Measurements from ENCODE around the gene TXNDC16.

Gene TXNDC16

GRCh38 chr14:52558688-52559087 lies 6.4 kb upstream of the TXNDC16 start:
- no peak overlapping the region for H3K4me3 ChIP-seq (ENCODE audit: low read depth in 1 of 2, low read length in 2 of 2)
- H3K36me3 ChIP-seq (ENCODE audit: control insufficient read depth in 1 of 2, insufficient read depth in 2 of 2, low read length in 2 of 2) = no peaks in the 10 kb centered on the region
- H3K27me3 ChIP-seq (ENCODE audit: low read depth, low read length) = no peaks in the 10 kb centered on the region
- H3K4me1 ChIP-seq (ENCODE audit: control insufficient read depth in 1 of 2, insufficient read depth in 2 of 2, low read length in 2 of 2) = peaks cover 5 to 6% of the 10 kb centered on the region in 2 donors
- no peak overlapping the region for H3K27ac ChIP-seq (ENCODE audit: low read length)
- H3K9me3 ChIP-seq (ENCODE audit: control insufficient read depth in 1 of 2, low read length in 2 of 2) = peaks cover 0 to 3% of the 10 kb centered on the region in 2 donors

GRCh38 chr14:52553671-52554575 lies 1.6 kb upstream of the TXNDC16 start:
- Histone ChIP-seq H3K27me3 (ENCODE audit: low read depth, low read length) (no peaks in the 10 kb centered on the region), H3K9me3 (ENCODE audit: control insufficient read depth in 1 of 2, low read length in 2 of 2) (peaks cover 0 to 3% of the 10 kb centered on the region in 2 donors), H3K4me3 (ENCODE audit: low read depth in 1 of 2, low read length in 2 of 2) (peak overlapping the region; percentile 72 to 92), H3K27ac (ENCODE audit: low read length) (no peak overlapping the region), H3K4me1 (ENCODE audit: control insufficient read depth in 1 of 2, insufficient read depth in 2 of 2, low read length in 2 of 2) (peaks cover 6 to 20% of the 10 kb centered on the region in 2 donors), H3K36me3 (ENCODE audit: control insufficient read depth in 1 of 2, insufficient read depth in 2 of 2, low read length in 2 of 2) (no peaks in the 10 kb centered on the region)

DNA sequence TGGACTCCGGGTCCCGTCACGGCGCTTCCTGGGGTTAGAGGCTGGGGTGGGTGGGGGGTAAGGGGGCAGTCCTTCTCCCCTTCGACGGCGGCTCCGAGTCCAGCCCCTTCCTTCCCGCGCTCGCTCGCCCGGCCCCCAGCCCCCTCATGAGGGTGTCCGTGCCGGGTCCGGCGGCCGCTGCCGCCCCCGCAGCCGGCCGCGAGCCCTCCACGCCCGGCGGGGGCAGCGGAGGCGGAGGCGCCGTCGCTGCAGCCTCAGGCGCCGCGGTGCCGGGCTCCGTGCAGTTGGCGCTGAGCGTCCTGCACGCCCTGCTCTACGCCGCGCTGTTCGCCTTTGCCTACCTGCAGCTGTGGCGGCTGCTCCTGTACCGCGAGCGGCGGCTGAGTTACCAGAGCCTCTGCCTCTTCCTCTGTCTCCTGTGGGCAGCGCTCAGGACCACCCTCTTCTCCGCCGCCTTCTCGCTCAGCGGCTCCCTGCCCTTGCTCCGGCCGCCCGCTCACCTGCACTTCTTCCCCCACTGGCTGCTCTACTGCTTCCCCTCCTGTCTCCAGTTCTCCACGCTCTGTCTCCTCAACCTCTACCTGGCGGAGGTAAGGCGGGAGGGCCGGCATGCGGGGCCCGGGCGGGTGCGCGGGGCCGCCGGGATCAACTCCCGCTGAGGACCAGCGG lies 831 bp upstream of the TXNDC16 start:
- Histone ChIP-seq H3K9me3 (ENCODE audit: control insufficient read depth in 1 of 2, low read length in 2 of 2) (peaks cover 0 to under 1% of the 10 kb centered on the region in 2 donors), H3K36me3 (ENCODE audit: control insufficient read depth in 1 of 2, insufficient read depth in 2 of 2, low read length in 2 of 2) (no peaks in the 10 kb centered on the region), H3K4me1 (ENCODE audit: control insufficient read depth in 1 of 2, insufficient read depth in 2 of 2, low read length in 2 of 2) (peaks cover 6 to 20% of the 10 kb centered on the region in 2 donors), H3K4me3 (ENCODE audit: low read depth in 1 of 2, low read length in 2 of 2) (peak overlapping the region; percentile 72 to 92), H3K27me3 (ENCODE audit: low read depth, low read length) (no peaks in the 10 kb centered on the region), H3K27ac (ENCODE audit: low read length) (no peak overlapping the region)

DNA sequence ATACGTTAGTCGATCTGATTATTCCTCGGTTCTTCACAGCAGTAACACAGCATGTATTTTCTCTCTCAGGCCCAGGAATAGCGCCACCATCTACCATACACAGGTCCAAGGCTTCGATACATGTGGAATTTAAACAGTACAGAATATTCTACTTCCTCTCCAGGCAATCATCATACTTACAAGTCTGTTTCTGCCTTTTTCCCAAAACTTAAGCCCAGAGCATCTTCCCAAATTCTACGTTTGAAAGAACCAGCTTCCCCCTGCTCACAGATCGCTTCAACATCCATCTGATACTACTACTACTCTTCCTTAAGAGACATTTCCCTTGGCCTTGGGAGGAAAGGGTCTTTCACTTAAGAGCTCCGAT lies 626 bp downstream of the TXNDC16 start:
- Histone ChIP-seq H3K36me3 (ENCODE audit: control insufficient read depth in 1 of 2, insufficient read depth in 2 of 2, low read length in 2 of 2) (no peaks in the 10 kb centered on the region), H3K9me3 (ENCODE audit: control insufficient read depth in 1 of 2, low read length in 2 of 2) (no peaks in the 10 kb centered on the region), H3K4me3 (ENCODE audit: low read depth in 1 of 2, low read length in 2 of 2) (peak overlapping the region; percentile 90 to 92), H3K4me1 (ENCODE audit: control insufficient read depth in 1 of 2, insufficient read depth in 2 of 2, low read length in 2 of 2) (peaks cover 6 to 20% of the 10 kb centered on the region in 2 donors), H3K27ac (ENCODE audit: low read length) (peak overlapping the region; percentile 77), H3K27me3 (ENCODE audit: low read depth, low read length) (no peaks in the 10 kb centered on the region)

GRCh38 chr14:52551205-52551604 lies 1.1 kb downstream of the TXNDC16 start:
- Histone ChIP-seq H3K27me3 (ENCODE audit: low read depth, low read length) (no peaks in the 10 kb centered on the region), H3K27ac (ENCODE audit: low read length) (peak overlapping the region; percentile 77), H3K36me3 (ENCODE audit: control insufficient read depth in 1 of 2, insufficient read depth in 2 of 2, low read length in 2 of 2) (no peaks in the 10 kb centered on the region), H3K4me3 (ENCODE audit: low read depth in 1 of 2, low read length in 2 of 2) (peak overlapping the region; percentile 90 to 92), H3K4me1 (ENCODE audit: control insufficient read depth in 1 of 2, insufficient read depth in 2 of 2, low read length in 2 of 2) (peaks cover 6 to 20% of the 10 kb centered on the region in 2 donors), H3K9me3 (ENCODE audit: control insufficient read depth in 1 of 2, low read length in 2 of 2) (no peaks in the 10 kb centered on the region)

- no peaks in the 10 kb centered on the region for H3K36me3 ChIP-seq (ENCODE audit: control insufficient read depth in 1 of 2, insufficient read depth in 2 of 2, low read length in 2 of 2)
- no peaks in the 10 kb centered on the region for H3K27me3 ChIP-seq (ENCODE audit: low read depth, low read length)
- no peak overlapping the region for H3K4me3 ChIP-seq (ENCODE audit: low read depth in 1 of 2, low read length in 2 of 2)
- H3K27ac ChIP-seq (ENCODE audit: low read length) = no peak overlapping the region
- H3K4me1 ChIP-seq (ENCODE audit: control insufficient read depth in 1 of 2, insufficient read depth in 2 of 2, low read length in 2 of 2) = peaks cover 6 to 20% of the 10 kb centered on the region in 2 donors
- H3K9me3 ChIP-seq (ENCODE audit: control insufficient read depth in 1 of 2, low read length in 2 of 2) = no peaks in the 10 kb centered on the region
Observed at GRCh38 chr14:52550661-52551060, 1.6 kb downstream of the TXNDC16 start.

DNA sequence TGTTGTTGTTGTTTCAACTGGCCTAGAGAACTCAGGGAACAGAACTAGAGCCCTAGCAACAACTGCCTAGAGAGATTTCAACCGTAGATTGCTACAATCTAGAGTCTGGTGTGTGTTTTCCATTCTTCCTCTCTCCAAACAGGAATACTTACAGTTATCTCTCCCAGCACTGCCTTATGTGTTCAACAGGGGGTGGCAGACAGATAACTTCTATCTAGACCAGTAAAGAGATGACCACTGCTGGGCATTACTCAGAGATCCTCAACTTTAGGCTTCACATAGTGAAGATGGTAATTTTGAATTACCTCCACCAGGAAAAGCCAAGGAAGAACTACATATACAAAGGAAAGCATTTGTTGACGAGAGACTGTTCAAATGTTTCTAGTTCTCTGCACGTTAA lies 4.8 kb downstream of the TXNDC16 start:
- H3K36me3 ChIP-seq (ENCODE audit: control insufficient read depth in 1 of 2, insufficient read depth in 2 of 2, low read length in 2 of 2) = no peaks in the 10 kb centered on the region
- H3K27ac ChIP-seq (ENCODE audit: low read length) = no peak overlapping the region
- no peak overlapping the region for H3K4me3 ChIP-seq (ENCODE audit: low read depth in 1 of 2, low read length in 2 of 2)
- H3K27me3 ChIP-seq (ENCODE audit: low read depth, low read length) = no peaks in the 10 kb centered on the region
- peaks cover 0 to 11% of the 10 kb centered on the region in 2 donors for H3K4me1 ChIP-seq (ENCODE audit: control insufficient read depth in 1 of 2, insufficient read depth in 2 of 2, low read length in 2 of 2)
- H3K9me3 ChIP-seq (ENCODE audit: control insufficient read depth in 1 of 2, low read length in 2 of 2) = no peaks in the 10 kb centered on the region

- H3K9me3 ChIP-seq (ENCODE audit: control insufficient read depth in 1 of 2, low read length in 2 of 2) = no peaks in the 10 kb centered on the region
- no peak overlapping the region for H3K4me3 ChIP-seq (ENCODE audit: low read depth in 1 of 2, low read length in 2 of 2)
- H3K27me3 ChIP-seq (ENCODE audit: low read depth, low read length) = no peaks in the 10 kb centered on the region
- no peaks in the 10 kb centered on the region for H3K36me3 ChIP-seq (ENCODE audit: control insufficient read depth in 1 of 2, insufficient read depth in 2 of 2, low read length in 2 of 2)
- peaks cover 0 to 11% of the 10 kb centered on the region in 2 donors for H3K4me1 ChIP-seq (ENCODE audit: control insufficient read depth in 1 of 2, insufficient read depth in 2 of 2, low read length in 2 of 2)
- H3K27ac ChIP-seq (ENCODE audit: low read length) = no peak overlapping the region
Observed at GRCh38 chr14:52547027-52547426, 5.3 kb downstream of the TXNDC16 start.

DNA sequence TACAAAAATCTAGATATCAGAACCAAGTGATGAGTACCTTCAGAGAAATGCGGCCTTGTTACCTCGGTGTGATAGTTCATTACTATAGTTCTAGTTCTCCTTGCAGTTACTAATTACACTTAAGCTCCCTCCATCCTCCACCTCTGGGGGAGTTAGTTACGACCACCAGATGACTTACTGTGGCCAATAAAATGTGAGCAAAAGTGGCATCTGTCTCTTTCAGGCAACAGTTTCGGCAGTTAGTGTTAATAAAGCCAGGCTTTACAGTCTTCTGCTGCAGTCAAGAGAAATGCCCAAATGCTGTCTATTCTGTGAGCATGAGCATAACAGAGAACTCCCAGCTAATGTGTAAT lies 6.0 kb downstream of the TXNDC16 start:
- peaks cover 0 to 9% of the 10 kb centered on the region in 2 donors for H3K4me1 ChIP-seq (ENCODE audit: control insufficient read depth in 1 of 2, insufficient read depth in 2 of 2, low read length in 2 of 2)
- H3K9me3 ChIP-seq (ENCODE audit: control insufficient read depth in 1 of 2, low read length in 2 of 2) = no peaks in the 10 kb centered on the region
- H3K36me3 ChIP-seq (ENCODE audit: control insufficient read depth in 1 of 2, insufficient read depth in 2 of 2, low read length in 2 of 2) = no peaks in the 10 kb centered on the region
- H3K4me3 ChIP-seq (ENCODE audit: low read depth in 1 of 2, low read length in 2 of 2) = no peak overlapping the region
- H3K27ac ChIP-seq (ENCODE audit: low read length) = no peak overlapping the region
- H3K27me3 ChIP-seq (ENCODE audit: low read depth, low read length) = no peaks in the 10 kb centered on the region

- H3K27ac ChIP-seq (ENCODE audit: low read length) = no peak overlapping the region
- no peak overlapping the region for H3K4me3 ChIP-seq (ENCODE audit: low read depth in 1 of 2, low read length in 2 of 2)
- H3K9me3 ChIP-seq (ENCODE audit: control insufficient read depth in 1 of 2, low read length in 2 of 2) = no peaks in the 10 kb centered on the region
- H3K27me3 ChIP-seq (ENCODE audit: low read depth, low read length) = no peaks in the 10 kb centered on the region
- H3K4me1 ChIP-seq (ENCODE audit: control insufficient read depth in 1 of 2, insufficient read depth in 2 of 2, low read length in 2 of 2) = peaks cover 0 to 3% of the 10 kb centered on the region in 2 donors
- H3K36me3 ChIP-seq (ENCODE audit: control insufficient read depth in 1 of 2, insufficient read depth in 2 of 2, low read length in 2 of 2) = no peaks in the 10 kb centered on the region
Observed at GRCh38 chr14:52545584-52546317, 6.6 kb downstream of the TXNDC16 start.

DNA sequence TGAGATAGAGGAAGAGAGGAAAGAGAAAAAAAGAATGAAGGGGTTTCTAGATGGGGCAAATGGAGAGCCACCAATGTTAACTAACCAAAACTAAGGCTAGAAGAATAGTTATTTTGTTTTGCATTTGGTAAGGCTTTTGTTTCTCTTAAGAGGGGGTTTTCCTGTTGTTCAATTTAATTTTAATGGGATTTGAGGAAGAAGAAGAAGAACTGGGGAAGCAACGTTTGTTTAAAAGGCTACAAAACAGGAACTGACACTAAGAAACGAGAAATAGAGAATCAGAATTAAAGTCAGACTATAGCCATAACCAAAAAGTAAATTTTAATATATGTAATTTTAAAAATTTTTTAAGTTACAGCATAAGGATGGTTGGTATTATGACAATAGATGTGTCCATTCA lies 13.7 kb downstream of the TXNDC16 start:
- no peaks in the 10 kb centered on the region for H3K27me3 ChIP-seq (ENCODE audit: low read depth, low read length)
- H3K4me3 ChIP-seq (ENCODE audit: low read depth in 1 of 2, low read length in 2 of 2) = no peak overlapping the region
- H3K36me3 ChIP-seq (ENCODE audit: control insufficient read depth in 1 of 2, insufficient read depth in 2 of 2, low read length in 2 of 2) = peaks cover 0 to 17% of the 10 kb centered on the region in 2 donors
- H3K9me3 ChIP-seq (ENCODE audit: control insufficient read depth in 1 of 2, low read length in 2 of 2) = no peaks in the 10 kb centered on the region
- no peak overlapping the region for H3K27ac ChIP-seq (ENCODE audit: low read length)
- H3K4me1 ChIP-seq (ENCODE audit: control insufficient read depth in 1 of 2, insufficient read depth in 2 of 2, low read length in 2 of 2) = no peaks in the 10 kb centered on the region
